Pulmonary artery endothelial cell (primary cell): Measurements from ENCODE around the gene FOXL1. TPM values are rescaled to one million over a fixed set of nuclear protein-coding genes. Genes with fewer than 3 reads are reported as not detected.

Experiments
- DNase-seq: peaks from one replicate; pipeline ENCODE4 v3.0.0-alpha.2; 2011; ENCODE audit warnings: low read depth, low spot score
- total RNA-seq: library from RNA; depleted of rRNA; stranded (reverse); fragments of >200 nt; gene quantifications from 2 replicates; pipeline ENCODE4 v1.2.3, GENCODE V29; 2014

Gene FOXL1
- total RNA-seq, 1 donor from 2014 or later: 2.9 TPM

DNA sequence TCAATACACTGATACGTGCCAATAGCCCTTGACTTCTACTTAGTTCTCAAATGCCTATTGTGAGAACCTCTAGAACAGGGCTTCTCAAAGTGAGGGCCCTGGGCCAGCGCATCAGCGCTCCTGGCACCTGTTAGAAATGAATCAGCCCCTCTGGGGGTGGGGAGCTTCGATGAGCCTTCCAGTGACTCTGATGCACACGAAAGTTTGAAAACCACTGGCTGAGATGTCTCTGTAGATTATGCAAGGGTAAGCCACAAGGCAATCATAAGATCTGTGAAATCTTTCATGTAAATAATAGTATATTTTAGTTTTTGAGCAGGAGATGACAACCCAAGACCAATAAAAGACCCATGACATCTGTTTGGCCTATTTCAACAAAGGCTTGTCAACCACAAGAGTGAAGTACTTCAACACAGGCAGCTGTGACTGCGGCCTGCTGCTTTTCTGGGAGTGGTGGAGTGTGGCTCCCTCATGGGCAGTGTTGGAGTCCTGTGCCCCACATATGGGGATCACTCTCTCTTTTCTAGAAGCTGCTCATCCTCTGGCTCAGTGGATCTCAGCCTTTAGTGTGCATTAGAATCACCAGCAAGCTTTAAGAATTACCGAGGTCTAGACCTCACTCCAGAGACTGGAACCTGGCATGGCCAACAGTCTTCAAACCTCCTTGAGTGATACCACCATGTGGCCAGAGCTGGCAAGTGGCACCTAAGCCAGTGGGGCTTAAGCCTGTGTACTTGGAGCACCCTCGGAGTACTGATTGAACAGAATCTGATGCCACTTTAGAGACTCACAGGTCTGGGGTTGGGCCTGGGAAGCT lies 29.1 kb upstream of the FOXL1 start:
- DNase-seq: no peak

DNA sequence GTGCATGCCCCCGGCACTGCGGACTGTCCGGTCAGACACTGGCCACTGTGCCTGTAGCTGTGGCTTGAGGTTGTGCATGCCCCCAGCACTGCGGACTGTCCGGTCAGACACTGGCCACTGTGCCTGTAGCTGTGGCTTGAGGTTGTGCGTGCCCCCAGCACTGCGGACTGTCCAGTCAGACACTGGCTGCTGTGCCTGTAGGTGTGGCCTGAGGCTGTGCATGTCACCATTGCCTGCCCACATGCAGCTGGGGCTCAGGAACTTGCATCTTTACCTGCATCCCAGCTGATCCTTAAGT lies 28.5 kb upstream of the FOXL1 start:
- no peak for DNase-seq

DNA sequence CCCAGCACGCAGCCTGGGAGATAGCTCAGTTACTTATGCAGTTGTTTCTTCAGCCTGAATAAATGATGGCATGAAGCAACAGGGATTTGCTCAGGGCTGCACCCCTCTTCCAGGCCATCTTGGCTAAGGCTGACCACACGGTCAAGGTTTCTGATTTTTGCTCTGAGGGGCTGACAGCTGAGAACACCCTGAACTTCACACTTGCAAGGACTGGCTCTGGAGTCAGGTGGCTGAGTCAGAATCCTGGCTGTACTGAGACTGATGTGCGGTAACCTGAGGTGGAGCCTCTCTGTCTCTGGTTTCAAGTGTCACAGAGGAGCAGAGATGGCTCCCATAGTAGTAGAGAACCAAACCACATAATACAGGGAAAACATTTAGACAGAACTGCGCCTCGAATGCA lies 28.1 kb upstream of the FOXL1 start:
- no peak for DNase-seq

DNA sequence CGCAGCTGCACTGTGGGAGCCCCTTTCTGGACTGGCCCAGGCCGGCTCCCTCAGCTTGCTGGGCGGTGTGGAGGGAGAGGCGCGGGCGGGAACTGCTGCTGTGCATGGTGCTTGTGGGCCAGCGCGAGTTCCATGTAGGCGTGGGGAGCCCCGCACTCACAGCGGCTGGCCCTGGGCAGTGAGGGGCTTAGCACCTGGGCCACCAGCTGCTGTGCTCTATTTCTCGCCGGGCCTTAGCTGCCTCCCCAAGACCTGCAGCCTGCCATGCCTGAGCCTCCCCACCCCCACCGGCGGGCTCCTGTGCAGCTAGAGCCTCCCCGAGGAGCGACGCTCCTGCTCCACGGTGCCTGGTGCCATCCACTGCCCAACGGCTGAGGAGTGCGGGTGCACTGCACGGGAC lies 25.0 kb upstream of the FOXL1 start:
- no peak for DNase-seq

DNA sequence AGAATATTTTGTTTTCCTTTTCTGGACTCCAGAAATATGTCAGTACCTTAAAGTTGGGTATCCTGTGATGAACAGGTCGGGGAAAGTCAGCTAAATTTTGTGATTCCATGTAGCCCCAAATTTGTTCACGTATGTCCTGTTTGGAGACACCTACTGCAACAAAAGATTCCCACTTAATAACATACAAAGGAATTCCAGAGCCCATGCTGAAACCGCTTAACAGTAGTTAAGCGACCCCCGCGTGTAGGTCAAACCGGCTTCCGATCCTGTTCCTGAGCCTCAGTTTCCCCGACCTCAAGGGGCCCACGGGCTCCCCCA lies 23.8 kb upstream of the FOXL1 start:
- DNase-seq: no peak

DNA sequence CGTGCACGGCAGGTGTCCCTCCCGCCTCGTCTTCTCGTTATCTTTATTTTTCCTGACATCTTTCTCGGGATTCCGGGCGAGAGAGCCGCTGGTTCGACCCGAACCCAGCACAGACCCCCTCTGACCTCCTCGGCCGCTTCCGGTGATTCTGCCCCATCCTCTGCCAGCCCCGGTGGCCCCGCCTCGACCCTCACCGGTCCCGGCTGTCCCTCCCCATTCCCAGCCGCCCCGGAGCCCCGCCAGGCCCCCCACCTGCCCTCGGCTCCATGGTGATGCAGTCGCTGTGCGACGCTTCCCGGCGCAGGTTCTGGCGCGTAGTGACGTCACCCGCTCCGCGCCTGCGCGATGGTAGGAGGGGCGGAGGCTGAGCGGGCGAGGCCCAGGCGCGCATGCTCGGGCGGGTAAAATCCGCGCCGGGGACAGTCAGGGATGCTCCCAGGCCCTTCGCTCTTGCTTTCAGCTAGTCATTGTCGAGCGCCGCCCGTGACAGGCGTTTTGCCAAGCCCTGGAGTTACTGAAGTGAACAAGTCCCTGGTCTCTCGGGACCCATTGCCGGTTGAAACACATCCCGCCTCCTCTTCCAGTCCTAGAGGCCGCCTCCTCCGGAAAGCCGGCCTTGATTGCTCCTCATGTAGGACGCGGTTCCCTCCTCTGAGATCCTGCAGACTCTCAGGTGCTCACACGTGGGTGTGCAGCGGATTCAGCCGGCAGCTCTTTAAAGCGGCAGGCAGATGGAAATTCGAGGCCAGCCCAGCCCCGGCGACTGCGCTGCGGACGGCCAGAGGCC lies 23.2 kb upstream of the FOXL1 start, which contains the start of gene MTHFSD:
Gene MTHFSD, minus strand, starts transcription at position 319 of the 787 bp plus-strand sequence. Its CDS starts 51 bp downstream, at position 268.
- peak; percentile 65 for DNase-seq

DNA sequence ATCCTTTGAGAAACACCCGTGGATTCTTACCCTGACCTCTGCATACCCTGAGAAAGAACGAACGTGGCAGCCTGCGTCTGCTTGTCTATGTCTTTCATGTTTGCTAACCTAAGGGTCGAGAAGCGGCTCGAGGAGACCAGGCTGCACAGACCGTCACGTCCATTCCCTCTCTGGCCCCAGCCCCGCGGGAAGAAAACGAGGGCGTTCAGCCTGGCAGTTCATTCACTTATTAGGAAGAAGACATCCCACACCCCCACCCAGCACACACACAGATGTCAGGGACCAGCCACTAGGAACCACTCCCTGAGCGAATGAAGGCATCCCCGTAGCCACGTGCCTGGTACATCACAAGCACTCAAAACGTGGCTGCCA lies 22.7 kb upstream of the FOXL1 start:
- no peak for DNase-seq

GRCh38 chr16:86556576-86556975 lies 21.8 kb upstream of the FOXL1 start:
- no peak for DNase-seq

GRCh38 chr16:86557587-86557986 lies 20.8 kb upstream of the FOXL1 start:
- DNase-seq: no peak

DNA sequence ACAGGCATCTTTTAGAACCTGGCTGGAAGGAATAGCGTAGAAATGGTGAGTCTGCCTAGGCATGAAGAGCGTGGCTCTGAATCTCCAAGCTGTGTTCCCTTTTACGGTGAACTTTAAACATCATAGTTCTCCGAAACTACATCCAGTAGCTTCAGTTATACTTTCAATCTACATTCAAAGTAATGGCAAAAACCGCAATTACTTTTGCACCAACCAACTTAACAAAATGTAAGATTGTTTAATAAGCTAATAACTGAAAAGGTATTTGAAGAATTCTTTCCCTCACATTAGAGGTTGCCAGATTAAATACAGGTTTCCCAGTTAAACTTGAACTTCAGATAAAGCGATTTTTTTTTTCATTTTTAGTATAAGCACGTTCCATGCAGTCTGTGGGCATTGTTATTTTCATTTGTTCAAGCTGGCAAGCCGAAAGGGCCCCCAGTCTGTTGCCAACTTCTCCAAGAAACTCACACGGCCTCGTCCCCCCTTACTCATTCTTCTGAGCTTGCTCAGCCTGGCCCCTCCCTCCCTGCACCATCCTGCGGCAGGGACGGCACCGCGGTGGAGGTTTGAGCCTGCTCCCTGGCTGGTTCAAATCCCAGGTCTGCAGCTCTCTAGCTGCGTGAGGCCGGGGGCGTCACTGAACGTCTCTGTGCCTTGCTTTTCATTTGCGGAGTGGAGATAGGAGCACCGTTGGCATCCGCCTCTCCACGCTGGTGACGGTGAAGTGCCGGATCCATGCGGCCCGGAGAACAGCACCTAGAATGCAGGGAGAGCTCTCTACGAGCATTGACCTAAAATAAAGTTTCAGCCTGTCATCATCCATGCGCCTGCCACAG lies 19.8 kb upstream of the FOXL1 start:
- DNase-seq: no peak

GRCh38 chr16:86559802-86560305 lies 18.5 kb upstream of the FOXL1 start:
- no peak for DNase-seq

- DNase-seq: no peak
Measured at GRCh38 chr16:86562356-86562755, 16.0 kb upstream of the FOXL1 start.

DNA sequence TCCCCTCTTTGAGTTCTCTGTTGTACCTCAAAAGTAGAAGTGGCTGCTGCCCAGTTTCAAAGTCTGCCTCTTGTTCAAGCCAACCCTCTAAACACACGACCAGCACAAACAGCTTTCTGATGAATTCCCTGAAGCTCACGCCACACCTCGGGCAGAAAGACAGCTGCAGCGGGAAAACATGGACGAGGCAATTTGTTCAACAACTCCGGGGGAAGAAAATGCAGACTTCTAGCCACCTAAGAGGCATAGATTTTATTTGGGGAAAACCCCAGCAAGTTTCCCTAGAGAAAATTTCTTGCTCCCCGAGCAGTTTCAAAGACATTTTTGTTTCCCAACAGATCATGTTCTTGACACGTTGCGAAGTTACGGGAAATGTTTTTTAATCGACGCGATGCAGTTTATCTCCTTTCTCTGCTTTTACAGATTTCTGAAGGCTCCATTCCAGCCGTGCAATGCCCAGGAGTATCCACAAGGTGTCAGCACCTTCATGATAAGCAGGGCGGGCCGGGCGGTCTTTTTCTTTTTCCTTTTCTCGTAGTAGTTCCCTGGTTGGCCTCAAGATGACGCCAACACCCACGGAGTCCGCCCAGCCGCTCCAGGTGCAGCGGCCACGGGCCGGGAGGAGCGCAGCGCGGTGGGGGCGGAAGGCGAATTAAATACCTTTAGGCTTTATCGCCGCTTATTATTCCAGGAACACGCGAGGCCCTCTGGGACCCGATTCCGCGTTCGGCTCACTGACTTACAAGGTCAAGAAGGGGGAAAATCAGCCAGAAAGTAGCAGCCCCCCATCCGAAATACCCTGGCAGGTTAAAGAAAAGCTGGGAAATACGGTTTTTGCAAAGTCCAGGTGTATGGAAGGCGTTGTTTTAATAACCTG lies 14.6 kb upstream of the FOXL1 start:
- peak; percentile 75 for DNase-seq

DNA sequence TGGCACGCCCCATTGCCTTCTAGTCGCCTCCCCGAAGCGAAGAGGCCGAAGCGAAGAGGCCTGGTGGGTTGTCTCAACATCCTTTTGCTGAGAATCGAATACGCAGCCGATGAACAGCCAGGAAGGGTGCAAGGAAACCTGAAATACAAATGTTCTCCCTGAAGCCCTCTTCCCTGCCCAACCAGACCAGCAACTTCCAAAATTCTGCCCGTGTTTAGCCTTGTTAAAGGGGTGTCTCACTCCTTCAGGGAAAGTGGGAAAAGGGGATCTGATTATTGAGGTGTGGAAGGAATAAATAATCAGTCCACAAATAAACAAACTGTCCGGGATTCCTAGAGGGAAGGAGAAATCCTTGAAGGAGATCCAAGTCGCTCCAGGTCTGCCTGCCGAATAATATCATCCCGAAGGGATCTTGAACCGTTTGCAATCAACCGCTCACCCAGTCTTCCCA lies 13.1 kb upstream of the FOXL1 start:
- no peak for DNase-seq

GRCh38 chr16:86565644-86566511 lies 12.5 kb upstream of the FOXL1 start:
- no peak for DNase-seq

DNA sequence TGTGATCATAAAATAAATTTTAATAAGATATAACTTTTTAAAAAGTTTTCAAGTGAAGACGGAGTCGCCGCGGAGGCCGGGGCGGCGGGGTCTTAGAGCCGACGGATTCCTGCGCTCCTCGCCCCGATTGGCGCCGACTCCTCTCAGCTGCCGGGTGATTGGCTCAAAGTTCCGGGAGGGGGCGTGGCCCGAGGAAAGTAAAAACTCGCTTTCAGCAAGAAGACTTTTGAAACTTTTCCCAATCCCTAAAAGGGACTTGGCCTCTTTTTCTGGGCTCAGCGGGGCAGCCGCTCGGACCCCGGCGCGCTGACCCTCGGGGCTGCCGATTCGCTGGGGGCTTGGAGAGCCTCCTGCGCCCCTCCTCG lies 11.8 kb upstream of the FOXL1 start, which contains the start of gene FOXC2:
Gene FOXC2, plus strand, starts transcription at position 229 of the 365 bp plus-strand sequence. CDS start 507 bp downstream, outside the sequence.
- DNase-seq: peak; percentile 88

GRCh38 chr16:86566966-86567700 lies 11.2 kb upstream of the FOXL1 start:
- no peak for DNase-seq

DNA sequence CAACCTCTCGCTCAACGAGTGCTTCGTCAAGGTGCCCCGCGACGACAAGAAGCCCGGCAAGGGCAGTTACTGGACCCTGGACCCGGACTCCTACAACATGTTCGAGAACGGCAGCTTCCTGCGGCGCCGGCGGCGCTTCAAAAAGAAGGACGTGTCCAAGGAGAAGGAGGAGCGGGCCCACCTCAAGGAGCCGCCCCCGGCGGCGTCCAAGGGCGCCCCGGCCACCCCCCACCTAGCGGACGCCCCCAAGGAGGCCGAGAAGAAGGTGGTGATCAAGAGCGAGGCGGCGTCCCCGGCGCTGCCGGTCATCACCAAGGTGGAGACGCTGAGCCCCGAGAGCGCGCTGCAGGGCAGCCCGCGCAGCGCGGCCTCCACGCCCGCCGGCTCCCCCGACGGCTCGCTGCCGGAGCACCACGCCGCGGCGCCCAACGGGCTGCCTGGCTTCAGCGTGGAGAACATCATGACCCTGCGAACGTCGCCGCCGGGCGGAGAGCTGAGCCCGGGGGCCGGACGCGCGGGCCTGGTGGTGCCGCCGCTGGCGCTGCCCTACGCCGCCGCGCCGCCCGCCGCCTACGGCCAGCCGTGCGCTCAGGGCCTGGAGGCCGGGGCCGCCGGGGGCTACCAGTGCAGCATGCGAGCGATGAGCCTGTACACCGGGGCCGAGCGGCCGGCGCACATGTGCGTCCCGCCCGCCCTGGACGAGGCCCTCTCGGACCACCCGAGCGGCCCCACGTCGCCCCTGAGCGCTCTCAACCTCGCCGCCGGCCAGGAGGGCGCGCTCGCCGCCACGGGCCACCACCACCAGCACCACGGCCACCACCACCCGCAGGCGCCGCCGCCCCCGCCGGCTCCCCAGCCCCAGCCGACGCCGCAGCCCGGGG lies 10.4 kb upstream of the FOXL1 start:
- no peak for DNase-seq
